OCI-LY1 (cell line): ENCODE results near the gene LRIG3.

Experiments
- H2AFZ ChIP-seq: fragments of 200-600 bp; sonication (generic), shearing (Covaris generic); 2 replicates; pipeline ENCODE4 v1.6.0; 2014; ENCODE audit warnings: antibody characterized with exemption, mild to moderate bottlenecking, low read length
- H3F3A ChIP-seq: fragments of 200-600 bp; sonication (generic), shearing (Covaris generic); 2 replicates; pipeline ENCODE4 v1.6.0; 2014; ENCODE audit warnings: mild to moderate bottlenecking, antibody characterized with exemption, low read length, moderate library complexity; ENCODE audit not compliant: insufficient read depth
- H3K27ac ChIP-seq: fragments of 200-600 bp; sonication (generic); 2 replicates; pipeline ENCODE4 v1.5.1; 2014; ENCODE audit warnings: low read length, mixed run types, mild to moderate bottlenecking, low read depth; ENCODE audit not compliant: poor library complexity, severe bottlenecking
- H3K27me3 ChIP-seq: fragments of 200-600 bp; sonication (generic); 2 replicates; pipeline ENCODE4 v1.6.0; 2014; ENCODE audit warnings: antibody characterized with exemption, mild to moderate bottlenecking, low read length, moderate library complexity; ENCODE audit not compliant: insufficient read depth
- H3K36me3 ChIP-seq: fragments of 200-600 bp; sonication (generic); 2 replicates; pipeline ENCODE4 v1.6.1; 2014; ENCODE audit warnings: mild to moderate bottlenecking, antibody characterized with exemption, low read length, moderate library complexity, mixed read lengths; ENCODE audit not compliant: insufficient read depth
- H3K4me1 ChIP-seq: fragments of 200-600 bp; sonication (generic); 2 replicates; pipeline ENCODE4 v1.5.1; 2014; ENCODE audit warnings: mild to moderate bottlenecking, low read length, moderate library complexity; ENCODE audit not compliant: insufficient read depth, severe bottlenecking
- H3K4me2 ChIP-seq: fragments of 200-600 bp; sonication (generic), shearing (Covaris generic); 2 replicates; pipeline ENCODE4 v1.6.1; 2014; ENCODE audit warnings: low read length
- H3K4me3 ChIP-seq: fragments of 200-600 bp; sonication (generic); 2 replicates; pipeline ENCODE4 v1.5.1; 2014; ENCODE audit warnings: low read length, low read depth, mild to moderate bottlenecking, mixed read lengths; ENCODE audit not compliant: poor library complexity, severe bottlenecking
- H3K79me2 ChIP-seq: fragments of 200-600 bp; shearing (Covaris generic); 2 replicates; pipeline ENCODE4 v1.6.1; 2016; ENCODE audit warnings: mixed run types, low read length, mixed read lengths; ENCODE audit not compliant: insufficient read depth
- H3K9ac ChIP-seq: fragments of 200-600 bp; sonication (generic), shearing (Covaris generic); 2 replicates; pipeline ENCODE4 v1.6.1; 2014; ENCODE audit warnings: mild to moderate bottlenecking, low read length, mixed read lengths
- H3K9me2 ChIP-seq: fragments of 200-600 bp; sonication (generic), shearing (Covaris generic); 2 replicates; pipeline ENCODE4 v1.6.1; 2014; ENCODE audit warnings: low read depth, mild to moderate bottlenecking, low read length, mixed read lengths
- H3K9me3 ChIP-seq: fragments of 200-600 bp; shearing (Covaris generic); 2 replicates; pipeline ENCODE4 v1.6.1; 2014; ENCODE audit warnings: low read length, mixed read lengths
- H4K20me1 ChIP-seq: fragments of 200-600 bp; sonication (generic), shearing (Covaris generic); 2 replicates; pipeline ENCODE4 v1.6.0; 2016; ENCODE audit warnings: mild to moderate bottlenecking, low read length; ENCODE audit not compliant: insufficient read depth
- CTCF ChIP-seq: fragments of 200-600 bp; sonication (generic), shearing (Covaris generic); IDR thresholded peaks from 2 replicates; pipeline ENCODE4 v1.5.1; 2017; ENCODE audit warnings: mild to moderate bottlenecking, antibody characterized with exemption, low read length, moderate library complexity, mixed read lengths
- EZH2 ChIP-seq: fragments of 200-600 bp; sonication (generic), shearing (Covaris generic); IDR thresholded peaks from 2 replicates; pipeline ENCODE4 v1.8.0; 2017; ENCODE audit warnings: borderline replicate concordance, mixed run types, mild to moderate bottlenecking, antibody characterized with exemption, low read length, moderate library complexity, mixed read lengths

The LRIG3 gene

GRCh38 chr12:58887068-58887467 is 33.2 kb downstream of the LRIG3 start:
- Histone ChIP-seq H3K79me2 (no peaks in the 10 kb centered on the region), H3K36me3 (no peaks in the 10 kb centered on the region), H3K27ac (no peak overlapping the region), H3K9me3 (no peaks in the 10 kb centered on the region), H4K20me1 (no peaks in the 10 kb centered on the region), H3K27me3 (no peaks in the 10 kb centered on the region), H2AFZ (no peak overlapping the region), H3K4me1 (no peaks in the 10 kb centered on the region), H3K9me2 (no peaks in the 10 kb centered on the region), H3K9ac (no peak overlapping the region), H3F3A (no peaks in the 10 kb centered on the region), H3K4me2 (no peak overlapping the region), H3K4me3 (no peak overlapping the region)
- no peak for TF ChIP-seq EZH2
- no peak for TF ChIP-seq CTCF

- Histone ChIP-seq H3K27ac (no peak overlapping the region), H3F3A (no peaks in the 10 kb centered on the region), H3K9ac (no peak overlapping the region), H3K36me3 (no peaks in the 10 kb centered on the region), H2AFZ (no peak overlapping the region), H3K9me2 (no peaks in the 10 kb centered on the region), H3K4me3 (no peak overlapping the region), H3K4me1 (no peaks in the 10 kb centered on the region), H3K4me2 (no peak overlapping the region), H3K9me3 (no peaks in the 10 kb centered on the region), H3K27me3 (no peaks in the 10 kb centered on the region), H3K79me2 (no peaks in the 10 kb centered on the region), H4K20me1 (no peaks in the 10 kb centered on the region)
- no peak for TF ChIP-seq CTCF
- no peak for TF ChIP-seq EZH2
Observed at GRCh38 chr12:58886474-58886873, 33.8 kb downstream of the LRIG3 start.

GRCh38 chr12:58884916-58885315 is 35.4 kb downstream of the LRIG3 start:
- Histone ChIP-seq H4K20me1 (no peaks in the 10 kb centered on the region), H3F3A (no peaks in the 10 kb centered on the region), H2AFZ (no peak overlapping the region), H3K27me3 (no peaks in the 10 kb centered on the region), H3K4me2 (no peak overlapping the region), H3K9me2 (no peaks in the 10 kb centered on the region), H3K36me3 (no peaks in the 10 kb centered on the region), H3K27ac (no peak overlapping the region), H3K9ac (no peak overlapping the region), H3K9me3 (no peaks in the 10 kb centered on the region), H3K4me1 (no peaks in the 10 kb centered on the region), H3K79me2 (no peaks in the 10 kb centered on the region), H3K4me3 (no peak overlapping the region)
- no peak for TF ChIP-seq CTCF
- TF ChIP-seq EZH2 = no peak
